GM12878 (cell line): ENCODE data around the gene SDK2. TPM values are rescaled to one million over a fixed set of nuclear protein-coding genes. Genes with fewer than 3 reads are reported as not detected.

Experiments used
- ATAC-seq: fragments of 200-7000 bp; cut with Tn5 transposase; 3 replicates; pipeline ENCODE4 v1.9.1; 2020; ENCODE audit warnings: mild to moderate bottlenecking, moderate library complexity
- BruUV-seq: library from RNA; stranded (reverse); fragments of 400-500 nt; replicated peaks from 2 replicates; lab custom pipeline; 2021; lab: Mats Ljungman, UMichigan
- CTCF ChIA-PET: fragments of 300-600 bp; sonication (Branson Sonifier 250); formaldehyde crosslinking; extraction: SDS; loops from one replicate; lab custom pipeline; 2021; ENCODE audit warnings: inconsistent platforms; lab: Yijun Ruan, JAX
- POLR2A ChIA-PET: fragments of 350-600 bp; formaldehyde crosslinking; extraction: SDS; loops from one replicate; lab custom pipeline; 2021; ENCODE audit warnings: inconsistent platforms; lab: Charles Lee
- RAD21 ChIA-PET: fragments of 300-600 bp; sonication (Branson Sonifier 250); formaldehyde crosslinking; loops from one replicate; lab custom pipeline; 2023; ENCODE audit warnings: antibody characterized with exemption; ENCODE audit not compliant: unreplicated experiment; lab: Charles Lee
- SMC1A ChIA-PET: fragments of 300-600 bp; sonication (Branson Sonifier 250); formaldehyde crosslinking; loops from one replicate; lab custom pipeline; 2023; ENCODE audit not compliant: unreplicated experiment, uncharacterized antibody; lab: Charles Lee
- DNase-seq: peaks from one replicate; pipeline ENCODE4 v3.0.0-alpha.2; 2011; ENCODE audit warnings: low read depth, low spot score
- FAIRE-seq: peaks from 3 replicates; lab custom pipeline; 2011; peaks lifted over from hg19 to GRCh38; lab: Jason Lieb, UNC
- H2AFZ ChIP-seq: 2 replicates; pipeline ENCODE4 v1.6.0; 2011; ENCODE audit warnings: low read depth, low read length, control low read depth; ENCODE audit not compliant: control insufficient read depth
- H3K27ac ChIP-seq: 2 replicates; pipeline ENCODE4 v1.5.1; 2011; ENCODE audit warnings: control low read depth; ENCODE audit not compliant: control insufficient read depth, insufficient read depth
- H3K27me3 ChIP-seq, 2 experiments: replicated peaks in 1 of 2; 2 replicates each; pipeline versions ENCODE4 v1.6.0 to v1.6.1; 2011; ENCODE audit warnings: low read length in 1 of 2; ENCODE audit not compliant: control insufficient read depth in 2 of 2, insufficient read depth in 2 of 2
- H3K36me3 ChIP-seq, 2 experiments: 2 replicates each; pipeline ENCODE4 v1.5.1; 2011; ENCODE audit warnings: low read length in 1 of 2; ENCODE audit not compliant: control insufficient read depth in 2 of 2, insufficient read depth in 2 of 2
- H3K4me1 ChIP-seq: 2 replicates; pipeline ENCODE4 v1.6.1; 2011; ENCODE audit warnings: mild to moderate bottlenecking, low read length, moderate library complexity, mixed read lengths; ENCODE audit not compliant: control insufficient read depth, insufficient read depth
- H3K4me2 ChIP-seq: 2 replicates; pipeline ENCODE4 v1.6.0; 2011; ENCODE audit warnings: control low read depth; ENCODE audit not compliant: control insufficient read depth, insufficient read depth
- H3K4me3 ChIP-seq: fragments of 200-600 bp; sonication (generic); 2 replicates; pipeline ENCODE4 v1.5.1; 2016
- H3K79me2 ChIP-seq: 2 replicates; pipeline ENCODE4 v1.6.0; 2011; ENCODE audit warnings: low read length; ENCODE audit not compliant: control insufficient read depth, insufficient read depth
- H3K9ac ChIP-seq: 2 replicates; pipeline ENCODE4 v1.8.0; 2011; ENCODE audit warnings: low read length, control low read depth, mixed read lengths; ENCODE audit not compliant: control insufficient read depth, insufficient read depth
- H3K9me3 ChIP-seq: replicated peaks from 3 replicates; pipeline ENCODE4 v1.5.1; 2011; ENCODE audit warnings: mild to moderate bottlenecking, low read length; ENCODE audit not compliant: control insufficient read depth, insufficient read depth
- H4K20me1 ChIP-seq: 2 replicates; pipeline ENCODE4 v1.6.0; 2011; ENCODE audit not compliant: control insufficient read depth, insufficient read depth
- ATF7 ChIP-seq: fragments of 450-650 bp; IDR thresholded peaks from 2 replicates; pipeline ENCODE4 v1.6.1; 2016; ENCODE audit warnings: low read depth, mild to moderate bottlenecking
- CHD2 ChIP-seq: IDR thresholded peaks from 2 replicates; pipeline ENCODE4 v1.6.1; 2011; ENCODE audit warnings: low read depth, low read length, improper control_type of control experiment, borderline replicate concordance
- CTCF ChIP-seq, 3 experiments: IDR thresholded peaks in 2 of 3; conservative IDR thresholded peaks in 1 of 3; 2 replicates each; pipeline ENCODE4 v1.5.1; 2011; ENCODE audit warnings: low read depth in 3 of 3, low read length in 3 of 3, mild to moderate bottlenecking in 3 of 3, control low read depth in 2 of 3, moderate library complexity in 2 of 3, inconsistent platforms in 1 of 3, mixed read lengths in 1 of 3; ENCODE audit not compliant: control insufficient read depth in 2 of 3, insufficient read depth in 1 of 3; ENCODE audit errors: extremely low read depth in 1 of 3
- FOXM1 ChIP-seq: IDR thresholded peaks from 2 replicates; pipeline ENCODE4 v1.6.1; 2012; ENCODE audit warnings: low read depth, mild to moderate bottlenecking, inconsistent platforms, low read length, moderate library complexity
- MYC ChIP-seq: IDR thresholded peaks from 2 replicates; pipeline ENCODE4 v1.6.1; 2011; ENCODE audit warnings: mild to moderate bottlenecking, low read length, moderate library complexity, inconsistent platforms; ENCODE audit not compliant: insufficient read depth, insufficient replicate concordance, insufficient read length, severe bottlenecking
- NFYA ChIP-seq: IDR thresholded peaks from 2 replicates; pipeline ENCODE4 v1.6.1; 2011; ENCODE audit warnings: low read depth, mild to moderate bottlenecking, low read length, improper control_type of control experiment, borderline replicate concordance
- NFYB ChIP-seq: IDR thresholded peaks from 2 replicates; pipeline ENCODE4 v1.6.1; 2011; ENCODE audit warnings: low read depth, mild to moderate bottlenecking, low read length, improper control_type of control experiment, moderate library complexity; ENCODE audit not compliant: insufficient read depth
- NRF1 ChIP-seq: conservative IDR thresholded peaks from 2 replicates; pipeline ENCODE4 v1.6.1; 2011; ENCODE audit warnings: mild to moderate bottlenecking, low read depth, low read length, improper control_type of control experiment
- RAD21 ChIP-seq: IDR thresholded peaks from 2 replicates; pipeline ENCODE4 v1.6.1; 2011; ENCODE audit warnings: mild to moderate bottlenecking, low read depth, low read length, moderate library complexity; ENCODE audit not compliant: insufficient read depth
- RELB ChIP-seq: fragments of 450-650 bp; IDR thresholded peaks from 2 replicates; pipeline ENCODE4 v1.6.1; 2017; ENCODE audit warnings: low read depth, mild to moderate bottlenecking, moderate library complexity
- SMC3 ChIP-seq: IDR thresholded peaks from 2 replicates; pipeline ENCODE4 v1.6.1; 2011; ENCODE audit warnings: low read length, improper control_type of control experiment, borderline replicate concordance
- ZNF687 ChIP-seq: fragments of 450-650 bp; IDR thresholded peaks from 2 replicates; pipeline ENCODE4 v1.6.1; 2017; ENCODE audit warnings: mild to moderate bottlenecking, moderate library complexity
- WGBS: methylation state at CpG from one replicate; pipeline ENCODE4 v1.1.6; 2016; ENCODE audit warnings: low lambda C conversion rate; ENCODE audit not compliant: insufficient replicate concordance, insufficient coverage; ENCODE audit errors: missing lambda C conversion rate; 5-methylcytosine and 5-hydroxymethylcytosine counted together
- in situ Hi-C: fragments of 300-500 bp; cut with MboI; formaldehyde crosslinking; loops from 9 replicates; pipeline ENCODE4 v1.14.3; 2018; ENCODE audit warnings: mixed read lengths
- intact Hi-C: fragments of 100-400 bp; cut with micrococcal nuclease; formaldehyde crosslinking; loops from one replicate; pipeline ENCODE4 v1.14.2; 2022; ENCODE audit not compliant: unreplicated experiment
- polyA plus RNA-seq, 11 experiments: library from polyadenylated mRNA; depleted of rRNA in 4 of 11; unstranded in 6 of 11; stranded (reverse) in 5 of 11; fragments of >200 nt; fragmentation: Nextera tagmentation in 4 of 11; fragmentation: Illumina TruSeq in 1 of 11; extraction: Ambion mirVana in 4 of 11; extraction: Trizol in 1 of 11; gene quantifications; 1 replicate in 1 of 11; 2 replicates in 10 of 11; pipeline versions ENCODE4 v1.2.1 to v1.2.3, GENCODE V29; 2011 to 2016; ENCODE audit warnings: inconsistent platforms in 2 of 11, missing spikeins in 2 of 11, low read depth in 1 of 11
- total RNA-seq, 4 experiments: library from RNA; depleted of rRNA in 3 of 4; stranded (reverse); fragments of >200 nt in 3 of 4; fragmentation: Illumina TruSeq in 1 of 4; extraction: Trizol in 1 of 4; gene quantifications; 2 replicates each; pipeline versions ENCODE4 v1.2.1 to v1.2.3, GENCODE V29; 2013 to 2021

Gene SDK2
- total and polyA plus RNA-seq, 10 of the 15 experiments (the other 5 are each of a cell fraction or from before 2014, with no cell fraction given): 0.03 to 0.08 (median 0.03) TPM; not detected in 7

- peaks cover 0 to 5% of the 10 kb centered on the region in 2 experiments; a peak in 3 of 4 replicates for H3K27me3 ChIP-seq
- H3K9me3 ChIP-seq: no peaks in the 10 kb centered on the region
- WGBS: 42% methylated on average over 5 of the region's 5 CpGs
- no peak overlapping the region for H3K4me2 ChIP-seq
- no peaks in the 10 kb centered on the region for H3K79me2 ChIP-seq
- H3K27ac ChIP-seq: no peak overlapping the region
- FAIRE-seq: no peak
- H2AFZ ChIP-seq: no peak overlapping the region
- H4K20me1 ChIP-seq: no peaks in the 10 kb centered on the region
- intact Hi-C loops (no loop called here), in situ Hi-C loops (no loop called here)
- SMC1A ChIA-PET: interaction anchor here (0.8 to 1.4 kb wide), 2 partner anchors 124 to 156 kb away, joined by 4 to 5 read pairs; no protein-coding TSS in a partner anchor
- H3K4me1 ChIP-seq: peaks cover 7% of the 10 kb centered on the region
- H3K4me3 ChIP-seq: no peak overlapping the region
- BruUV-seq: no TSS peak
- DNase-seq: no peak
- ATAC-seq: peak; percentile 69
- no peak overlapping the region for H3K9ac ChIP-seq
- no peaks in the 10 kb centered on the region for H3K36me3 ChIP-seq
- POLR2A ChIA-PET: no interaction called here
- CTCF ChIA-PET: interaction anchor here (0.6 to 3.8 kb wide), 4 partner anchors 15 to 371 kb away, joined by 3 to 24 read pairs (median 4); no protein-coding TSS in a partner anchor
- RAD21 ChIA-PET: interaction anchor here (0.7 to 1.4 kb wide), 6 partner anchors 55 to 170 kb away, joined by 3 to 6 read pairs (median 3); no protein-coding TSS in a partner anchor
- TF ChIP-seq ATF7 (no peak), NFYB (no peak), FOXM1 (no peak), NRF1 (no peak), CHD2 (0 out of 2 replicates have a peak, but pooled peaks have one; percentile 28), SMC3 (peak; percentile 42; the same call in 1 of the 2 replicates), NFYA (no peak), RAD21 (peak; percentile 35; the same call in 1 of the 2 replicates), RELB (peak; percentile 49; the same call in 1 of the 2 replicates), ZNF687 (no peak), MYC (no peak), CTCF (IDR thresholded peaks at IDR 0.05 in 2 of 3, conservative IDR thresholded peaks at IDR 0.05 in 1 of 3; ENCODE audit: control insufficient read depth in 2 of 3, extremely low read depth in 1 of 3, insufficient read depth in 1 of 3, low read depth in 3 of 3, low read length in 3 of 3) (peak; percentile 20 to 46 (median 35); a peak in 4 of 6 replicates)
These were observed 58.7 kb downstream of the SDK2 start for GRCh38 chr17:73585583-73585982.
